Loucy (cell line): Measurements from ENCODE around the gene GPR18.

Experiments used
- CTCF ChIP-seq: fragments of 200-600 bp; sonication (generic); conservative IDR thresholded peaks from 2 replicates; pipeline ENCODE4 v1.5.1; 2014; ENCODE audit warnings: mild to moderate bottlenecking, antibody characterized with exemption, low read length
- EZH2phosphoT487 ChIP-seq: fragments of 200-600 bp; IDR thresholded peaks from 2 replicates; pipeline ENCODE4 v1.6.1; 2018; ENCODE audit warnings: antibody characterized with exemption, mild to moderate bottlenecking, moderate library complexity, borderline replicate concordance

GRCh38 chr13:99224021-99224420 lies 34.2 kb downstream of the GPR18 start:
- TF ChIP-seq CTCF, result no peak
- TF ChIP-seq EZH2phosphoT487, result no peak
